Activated CD4-positive, alpha-beta T cell treated with anti-CD3 and anti-CD28 coated beads, Interleukin-2, amount 50 U/mL, for 48 hours (primary cell): ENCODE measurements around the gene CCDC28B.
"Not testable (repeated sequence)": the region's sequence is repeated elsewhere in the genome, so short reads cannot be mapped to it uniquely, and the experiment has no call there.

Source experiments
- DNase-seq, 2 experiments: peaks; one replicate each; pipeline ENCODE4 v3.0.0-alpha.2; 2020

Gene CCDC28B

GRCh38 chr1:32200226-32201010 lies at the start of gene CCDC28B:
TSS of gene CCDC28B (plus strand) at chr1:32200595. CDS start at chr1:32201936, 1,341 bp downstream.
- DNase-seq = peak; percentile 46 to 57

GRCh38 chr1:32150847-32151246 lies 49.5 kb upstream of the CCDC28B start:
- DNase-seq = no peak

- no peak for DNase-seq
Observed at GRCh38 chr1:32151319-32151787, 49.0 kb upstream of the CCDC28B start.

- no peak for DNase-seq
Observed at GRCh38 chr1:32159189-32159588, 41.2 kb upstream of the CCDC28B start.

GRCh38 chr1:32163405-32163804 lies 37.0 kb upstream of the CCDC28B start:
- DNase-seq = no peak

- DNase-seq = not testable (repeated sequence)
Observed at GRCh38 chr1:32165633-32166032, 34.8 kb upstream of the CCDC28B start.

GRCh38 chr1:32170991-32171390 lies 29.4 kb upstream of the CCDC28B start:
- no peak for DNase-seq

GRCh38 chr1:32172621-32173245 lies 27.7 kb upstream of the CCDC28B start:
- no peak for DNase-seq

- DNase-seq = no peak
Observed at GRCh38 chr1:32178380-32179192, 21.8 kb upstream of the CCDC28B start.

- no peak for DNase-seq
Observed at GRCh38 chr1:32179193-32179442, 21.3 kb upstream of the CCDC28B start.

GRCh38 chr1:32179443-32180185 lies 20.8 kb upstream of the CCDC28B start, which contains the start of gene TXLNA:
TSS of gene TXLNA (plus strand) at chr1:32179675. CDS start at chr1:32180346, 671 bp downstream.
- DNase-seq = peak; percentile 92 to 94

GRCh38 chr1:32180186-32181060 lies 20.0 kb upstream of the CCDC28B start:
- DNase-seq = peak; percentile 41 to 49

GRCh38 chr1:32181065-32181464 lies 19.3 kb upstream of the CCDC28B start:
- DNase-seq = no peak

- no peak for DNase-seq
Observed at GRCh38 chr1:32181563-32181962, 18.8 kb upstream of the CCDC28B start.

GRCh38 chr1:32182060-32182459 lies 18.3 kb upstream of the CCDC28B start:
- no peak for DNase-seq

- no peak for DNase-seq
Observed at GRCh38 chr1:32184650-32185049, 15.7 kb upstream of the CCDC28B start.

GRCh38 chr1:32186077-32186476 lies 14.3 kb upstream of the CCDC28B start:
- DNase-seq = no peak

- no peak for DNase-seq
Observed at GRCh38 chr1:32186491-32186890, 13.9 kb upstream of the CCDC28B start.

- DNase-seq = no peak
Observed at GRCh38 chr1:32187850-32188249, 12.5 kb upstream of the CCDC28B start.

- no peak for DNase-seq
Observed at GRCh38 chr1:32192220-32192948, 8.0 kb upstream of the CCDC28B start.

GRCh38 chr1:32194984-32195383 lies 5.4 kb upstream of the CCDC28B start:
- no peak for DNase-seq
